B cell (primary cell): ENCODE data around the gene SEC62. TPM values are rescaled to one million over a fixed set of nuclear protein-coding genes. Genes with fewer than 3 reads are reported as not detected.
A peak's percentile ranks its signal among the peaks of the same experiment; 100 is the strongest.

ENCODE experiments used
- ATAC-seq: fragments of 200-7000 bp; cut with Tn5 transposase; one replicate; pipeline ENCODE4 v1.10.0; 2021; ENCODE audit warnings: low read depth, mild to moderate bottlenecking, moderate number of reproducible peaks, moderate library complexity
- CTCF ChIA-PET: fragments of 350-600 bp; sonication (Branson Sonifier 250); formaldehyde crosslinking; loops from one replicate; lab custom pipeline; 2021; ENCODE audit warnings: antibody characterized with exemption, inconsistent platforms; lab: Charles Lee
- POLR2A ChIA-PET: fragments of 350-600 bp; sonication (Branson Sonifier 250); formaldehyde crosslinking; loops from one replicate; lab custom pipeline; 2021; ENCODE audit warnings: antibody characterized with exemption; lab: Charles Lee
- DNase-seq: peaks from one replicate; pipeline ENCODE4 v3.0.0; 2013
- H2AFZ ChIP-seq: 2 replicates; pipeline ENCODE4 v1.6.1; 2012; ENCODE audit warnings: mild to moderate bottlenecking, low read depth, low read length; ENCODE audit not compliant: insufficient read depth, poor library complexity, severe bottlenecking
- H3K27ac ChIP-seq, 2 donors: 1 replicate in 1 of 2; 2 replicates in 1 of 2; pipeline ENCODE4 v1.5.1; 2012 to 2013; ENCODE audit warnings: low read length in 2 of 2, mild to moderate bottlenecking in 2 of 2, moderate library complexity in 1 of 2
- H3K27me3 ChIP-seq, 4 experiments: fragments of 200-600 bp in 1 of 4; sonication (generic) in 1 of 4; replicated peaks in 1 of 4; 1 replicate in 2 of 4; 2 replicates in 2 of 4; pipeline versions ENCODE4 v1.6.1 to v1.7.0; 2013 to 2016; ENCODE audit warnings: low read length in 3 of 4, mild to moderate bottlenecking in 2 of 4, mixed read lengths in 1 of 4, moderate library complexity in 1 of 4; ENCODE audit not compliant: insufficient read depth in 4 of 4, control insufficient read depth in 3 of 4; ENCODE audit errors: control extremely low read depth in 1 of 4
- H3K36me3 ChIP-seq, 2 experiments: replicated peaks in 1 of 2; 1 replicate in 1 of 2; 2 replicates in 1 of 2; pipeline versions ENCODE4 v1.6.1 to v1.7.1; 2013; ENCODE audit warnings: low read length in 1 of 2; ENCODE audit not compliant: insufficient read depth in 2 of 2, control insufficient read depth in 1 of 2; ENCODE audit errors: control extremely low read depth in 1 of 2, extremely low read depth in 1 of 2
- H3K4me1 ChIP-seq, 2 donors: fragments of 200-600 bp in 1 of 2; sonication (generic) in 1 of 2; 1 replicate in 1 of 2; 2 replicates in 1 of 2; pipeline versions ENCODE4 v1.5.1 to v1.6.1; 2013 to 2017; ENCODE audit warnings: low read length in 2 of 2; ENCODE audit not compliant: control insufficient read depth in 2 of 2, insufficient read depth in 2 of 2
- H3K4me2 ChIP-seq: replicated peaks from 2 replicates; pipeline ENCODE3; 2012; ENCODE audit warnings: mild to moderate bottlenecking, low read depth, low read length; ENCODE audit not compliant: poor library complexity, severe bottlenecking
- H3K4me3 ChIP-seq, 5 experiments: fragments of 200-600 bp in 1 of 5; sonication (generic) in 1 of 5; 1 replicate in 3 of 5; 2 replicates in 2 of 5; pipeline versions ENCODE4 v1.5.1 to v1.7.0; 2011 to 2016; ENCODE audit warnings: low read length in 4 of 5, mild to moderate bottlenecking in 4 of 5, low read depth in 2 of 5, control low read depth in 1 of 5, moderate library complexity in 1 of 5; ENCODE audit not compliant: insufficient read depth in 1 of 5; ENCODE audit errors: control extremely low read depth in 1 of 5, extremely low read depth in 1 of 5
- H3K79me2 ChIP-seq: fragments of 200-600 bp; sonication (generic); one replicate; pipeline ENCODE4 v1.6.0; 2016; ENCODE audit warnings: low read length; ENCODE audit not compliant: control insufficient read depth, insufficient read depth
- H3K9ac ChIP-seq: fragments of 200-600 bp; sonication (generic); 2 replicates; pipeline ENCODE4 v1.6.1; 2017; ENCODE audit warnings: mild to moderate bottlenecking, low read length, moderate library complexity
- H3K9me3 ChIP-seq, 3 donors: one replicate each; pipeline versions ENCODE4 v1.6.1 to v1.7.1; 2013; ENCODE audit warnings: low read length in 2 of 3; ENCODE audit not compliant: control insufficient read depth in 2 of 3, insufficient read depth in 1 of 3; ENCODE audit errors: control extremely low read depth in 1 of 3
- H4K20me1 ChIP-seq: 2 replicates; pipeline ENCODE4 v1.6.0; 2012; ENCODE audit warnings: mild to moderate bottlenecking, low read length; ENCODE audit not compliant: insufficient read depth, control insufficient read depth, poor library complexity, severe bottlenecking
- H3K27ac Mint-ChIP-seq: one replicate; pipeline ENCODE4 v1.8.0; 2021; ENCODE audit warnings: mixed read lengths
- H3K27me3 Mint-ChIP-seq: one replicate; pipeline ENCODE4 v1.8.0; 2021; ENCODE audit warnings: mixed read lengths
- H3K4me1 Mint-ChIP-seq: one replicate; pipeline ENCODE4 v1.8.0; 2021; ENCODE audit warnings: mixed read lengths
- H3K4me3 Mint-ChIP-seq: one replicate; pipeline ENCODE4 v1.8.0; 2021; ENCODE audit warnings: mixed read lengths
- H3K9me3 Mint-ChIP-seq: one replicate; pipeline ENCODE4 v1.8.0; 2022; ENCODE audit warnings: mixed read lengths; ENCODE audit not compliant: insufficient read depth
- EZH2 ChIP-seq: IDR thresholded peaks from 2 replicates; pipeline ENCODE4 v1.6.1; 2012; ENCODE audit warnings: borderline replicate concordance, low read depth, mild to moderate bottlenecking, moderate library complexity, low read length; ENCODE audit not compliant: insufficient read depth, poor library complexity, severe bottlenecking
- WGBS: methylation state at CpG from one replicate; pipeline ENCODE4 v1.1.5; 2013; ENCODE audit warnings: missing lambda C conversion rate; ENCODE audit not compliant: insufficient coverage; 5-methylcytosine and 5-hydroxymethylcytosine counted together
- intact Hi-C: fragments of 100-400 bp; cut with micrococcal nuclease; formaldehyde crosslinking; loops from one replicate; pipeline ENCODE4 v1.10.0; 2022
- polyA plus RNA-seq: library from polyadenylated mRNA; depleted of rRNA; stranded (reverse); fragments of >200 nt; gene quantifications from 2 replicates; pipeline ENCODE4 v1.2.3, GENCODE V29; 2012
- total RNA-seq, 2 donors: library from RNA; stranded (reverse); fragments of 120-200 nt in 1 of 2; gene quantifications; 1 replicate in 1 of 2; 2 replicates in 1 of 2; pipeline versions ENCODE4 v1.2.3 to v1.2.4, GENCODE V29; 2013 to 2022
- TF ChIP-seq, protein P1 (sequence below): fragments of 200-600 bp; IDR thresholded peaks from one replicate; pipeline ENCODE4 v1.8.0; 2022; ENCODE audit warnings: antibody characterized with exemption, mild to moderate bottlenecking

The SEC62 gene
- total and polyA plus RNA-seq, 2 donors (not counting 1 experiment from before 2014, with no cell fraction given), result 40.3 to 166 TPM

DNA sequence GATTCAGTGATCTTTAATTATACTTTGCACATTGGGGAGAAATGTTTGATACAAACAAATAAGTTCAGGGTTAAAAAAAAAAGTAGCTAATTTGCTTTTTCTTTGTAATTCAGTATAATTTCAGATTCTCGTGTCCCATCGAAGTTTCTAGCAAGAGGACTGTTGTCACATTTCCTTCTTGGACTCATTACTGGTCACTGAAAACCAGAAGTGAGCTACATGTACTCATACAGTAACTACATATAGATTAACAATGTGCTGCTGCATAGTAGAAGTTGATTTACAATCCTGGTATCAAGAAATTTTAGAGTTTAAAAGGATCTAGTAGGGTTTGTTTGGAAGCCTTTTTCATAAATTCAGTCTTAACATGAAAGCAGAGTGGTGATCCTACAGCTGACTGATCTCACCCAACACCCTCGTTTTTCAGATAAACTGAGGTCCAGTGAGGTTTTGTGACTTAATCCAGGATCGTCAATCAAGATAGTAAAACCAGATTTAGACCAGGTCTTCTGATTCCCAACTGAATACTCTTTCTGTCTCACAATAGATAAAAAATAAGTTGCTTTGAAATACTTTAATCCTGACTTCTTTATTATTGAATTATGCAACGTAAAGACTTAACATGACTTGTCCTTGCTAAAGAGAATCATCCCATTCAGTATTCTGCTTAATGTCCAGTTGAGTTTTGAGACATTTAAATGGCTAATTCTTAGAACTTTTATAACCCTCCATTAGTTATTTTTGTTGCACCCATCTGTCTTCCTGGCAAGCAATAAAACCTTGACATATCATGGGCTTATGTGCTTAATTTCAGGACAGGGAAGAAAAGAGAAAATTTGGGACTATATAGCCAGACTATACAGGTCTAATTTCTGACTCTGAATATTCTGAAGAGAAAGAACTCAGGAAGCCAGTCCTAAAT lies 2.8 kb downstream of the SEC62 start:
- peaks cover 100% of the 10 kb centered on the region for H3K79me2 ChIP-seq
- H3K4me1 ChIP-seq, result peaks cover 31 to 69% of the 10 kb centered on the region in 2 donors
- H3K9ac ChIP-seq, result peak overlapping the region; percentile 94
- H3K4me3 ChIP-seq, result peak overlapping the region in 1 of 5 experiments; percentile 9
- H2AFZ ChIP-seq, result no peak overlapping the region
- peak overlapping the region; percentile 14 to 98 for H3K27ac ChIP-seq
- Mint-ChIP-seq H3K4me3 (peak overlapping the region; percentile 90), H3K4me1 (peaks cover 77% of the 10 kb centered on the region), H3K9me3 (peaks cover 1% of the 10 kb centered on the region), H3K27ac (peak overlapping the region; percentile 66), H3K27me3 (no peaks in the 10 kb centered on the region)
- H3K36me3 ChIP-seq, result peaks cover 2 to 21% of the 10 kb centered on the region in 2 experiments
- no CpG with 5 or more reads among the region's 5 CpGs for WGBS
- no peaks in the 10 kb centered on the region for H3K27me3 ChIP-seq
- CTCF ChIA-PET, result interaction anchor here (0.6 to 8.4 kb wide), 7 partner anchors 15 to 107 kb away, joined by 3 to 181 read pairs (median 4); partner anchors contain the start of gene GPR160
- ATAC-seq (no peak), DNase-seq (no peak)
- peaks cover 8% of the 10 kb centered on the region for H4K20me1 ChIP-seq
- TF ChIP-seq, protein P1, sequence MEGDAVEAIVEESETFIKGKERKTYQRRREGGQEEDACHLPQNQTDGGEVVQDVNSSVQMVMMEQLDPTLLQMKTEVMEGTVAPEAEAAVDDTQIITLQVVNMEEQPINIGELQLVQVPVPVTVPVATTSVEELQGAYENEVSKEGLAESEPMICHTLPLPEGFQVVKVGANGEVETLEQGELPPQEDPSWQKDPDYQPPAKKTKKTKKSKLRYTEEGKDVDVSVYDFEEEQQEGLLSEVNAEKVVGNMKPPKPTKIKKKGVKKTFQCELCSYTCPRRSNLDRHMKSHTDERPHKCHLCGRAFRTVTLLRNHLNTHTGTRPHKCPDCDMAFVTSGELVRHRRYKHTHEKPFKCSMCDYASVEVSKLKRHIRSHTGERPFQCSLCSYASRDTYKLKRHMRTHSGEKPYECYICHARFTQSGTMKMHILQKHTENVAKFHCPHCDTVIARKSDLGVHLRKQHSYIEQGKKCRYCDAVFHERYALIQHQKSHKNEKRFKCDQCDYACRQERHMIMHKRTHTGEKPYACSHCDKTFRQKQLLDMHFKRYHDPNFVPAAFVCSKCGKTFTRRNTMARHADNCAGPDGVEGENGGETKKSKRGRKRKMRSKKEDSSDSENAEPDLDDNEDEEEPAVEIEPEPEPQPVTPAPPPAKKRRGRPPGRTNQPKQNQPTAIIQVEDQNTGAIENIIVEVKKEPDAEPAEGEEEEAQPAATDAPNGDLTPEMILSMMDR, result no peak
- TF ChIP-seq EZH2, result no peak
- H3K4me2 ChIP-seq, result peak overlapping the region; percentile 79
- intact Hi-C loops, result loop anchor here (5.0 kb wide), 1 partner anchor 88 kb away; no protein-coding TSS in a partner anchor
- POLR2A ChIA-PET, result interaction anchor here (1.0 to 5.9 kb wide), 2 partner anchors 28 to 38 kb away, joined by 4 to 95 read pairs; no protein-coding TSS in a partner anchor
- H3K9me3 ChIP-seq, result no peaks in the 10 kb centered on the region
